Adipose tissue (tissue), 3 donors: ENCODE data around the gene SPAG16. TPM values are rescaled to one million over a fixed set of nuclear protein-coding genes. Genes with fewer than 3 reads are reported as not detected.

Source experiments
- H3K27ac ChIP-seq: one replicate; pipeline ENCODE4 v1.5.1; 2013; ENCODE audit warnings: low read depth, low read length
- WGBS, 3 donors: extraction: QIAGEN DNeasy Blood & Tissue Kit; methylation state at CpG; one replicate each; pipeline ENCODE4 v1.1.7; 2013; 5-methylcytosine and 5-hydroxymethylcytosine counted together
- polyA plus RNA-seq, 3 donors: library from polyadenylated mRNA; stranded (reverse); fragments of 200-250 nt; gene quantifications; one replicate each; pipeline ENCODE4 v1.2.3, GENCODE V29; 2013
- donor health status: healthy with polysubstance abuse.
- donor health status: Bipolar disorder and iron deficiency.
- donor health status: healthy.

SPAG16 gene
- polyA plus RNA-seq, 3 donors: 8.1 to 22.7 (median 9.9) TPM

DNA sequence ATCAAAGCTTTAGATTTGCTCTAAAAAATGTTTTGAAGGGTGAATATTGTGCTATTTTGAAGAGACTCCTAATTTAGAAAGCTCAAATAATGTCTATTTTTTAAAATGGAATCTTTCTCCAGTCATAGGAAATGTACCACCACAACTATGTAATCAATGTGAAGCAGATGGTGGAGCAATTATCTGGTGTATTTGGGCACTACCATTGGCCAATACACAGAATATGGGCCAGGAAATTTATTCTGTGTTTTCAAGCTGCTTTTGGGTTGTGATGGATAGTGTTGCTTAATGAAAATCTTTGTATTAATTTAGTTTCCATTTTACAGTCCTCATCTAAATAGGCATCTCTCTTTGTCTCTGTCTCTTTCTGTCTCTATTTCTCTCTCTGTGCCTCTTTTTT, 1109.5 kb downstream of the SPAG16 start:
- no peak overlapping the region for H3K27ac ChIP-seq

DNA sequence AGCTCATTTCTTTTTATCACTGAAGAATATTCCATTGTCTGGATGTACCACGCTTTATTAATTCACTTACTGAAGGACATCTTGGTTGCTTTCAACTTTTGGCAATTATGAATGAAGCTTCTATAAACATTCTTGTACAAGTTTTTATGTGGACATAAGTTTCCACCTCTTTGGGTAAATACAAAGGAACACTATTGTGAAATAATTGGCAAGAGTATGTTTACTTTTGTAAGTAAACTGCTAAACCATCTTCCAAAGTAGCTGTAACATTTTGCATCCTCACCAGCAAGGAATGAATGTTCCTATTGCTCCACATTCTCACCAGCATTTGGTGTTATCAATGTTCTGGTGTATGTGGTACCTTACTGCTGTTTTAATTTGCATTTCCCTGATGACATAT, 1110.8 kb downstream of the SPAG16 start:
- 65 to 81% (median 65%) methylated on average over 1 of the region's 1 CpG for WGBS, 3 donors
- no peak overlapping the region for H3K27ac ChIP-seq

- no peak overlapping the region for H3K27ac ChIP-seq
- WGBS, 3 donors: 60 to 68% (median 65%) methylated on average over 2 of the region's 2 CpGs
These were observed 1117.3 kb downstream of the SPAG16 start for GRCh38 chr2:214401580-214401979.

DNA sequence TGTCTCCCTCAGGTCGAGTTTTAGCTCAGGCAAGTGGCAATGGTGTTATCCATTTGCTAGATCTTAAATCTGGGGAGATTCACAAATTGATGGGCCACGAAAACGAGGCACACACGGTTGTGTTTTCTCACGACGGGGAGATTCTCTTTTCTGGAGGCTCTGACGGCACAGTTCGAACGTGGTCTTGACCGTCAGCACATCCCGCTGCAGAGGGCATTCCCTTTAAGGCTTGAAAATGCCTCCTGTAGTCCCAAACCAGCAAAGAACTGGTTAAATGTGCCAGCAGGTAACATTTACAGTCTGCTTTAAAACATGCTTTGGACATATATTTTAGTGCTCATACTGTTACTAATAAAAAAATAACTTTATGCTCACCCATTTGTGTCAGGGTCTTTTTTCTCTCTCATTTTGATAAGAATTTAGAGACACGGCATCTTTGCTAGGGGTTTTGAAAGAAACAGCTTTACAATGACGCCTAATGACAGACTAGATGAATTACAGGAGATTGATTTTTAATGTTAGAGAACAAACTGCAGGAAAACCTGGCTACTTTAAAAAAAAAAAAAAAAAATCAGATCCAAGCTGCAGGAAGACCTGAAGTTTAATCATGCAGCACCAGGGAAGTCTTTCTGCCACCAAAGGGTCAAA, 1126.0 kb downstream of the SPAG16 start:
- WGBS, 3 donors: 36 to 45% (median 43%) methylated on average over 13 of the region's 13 CpGs

DNA sequence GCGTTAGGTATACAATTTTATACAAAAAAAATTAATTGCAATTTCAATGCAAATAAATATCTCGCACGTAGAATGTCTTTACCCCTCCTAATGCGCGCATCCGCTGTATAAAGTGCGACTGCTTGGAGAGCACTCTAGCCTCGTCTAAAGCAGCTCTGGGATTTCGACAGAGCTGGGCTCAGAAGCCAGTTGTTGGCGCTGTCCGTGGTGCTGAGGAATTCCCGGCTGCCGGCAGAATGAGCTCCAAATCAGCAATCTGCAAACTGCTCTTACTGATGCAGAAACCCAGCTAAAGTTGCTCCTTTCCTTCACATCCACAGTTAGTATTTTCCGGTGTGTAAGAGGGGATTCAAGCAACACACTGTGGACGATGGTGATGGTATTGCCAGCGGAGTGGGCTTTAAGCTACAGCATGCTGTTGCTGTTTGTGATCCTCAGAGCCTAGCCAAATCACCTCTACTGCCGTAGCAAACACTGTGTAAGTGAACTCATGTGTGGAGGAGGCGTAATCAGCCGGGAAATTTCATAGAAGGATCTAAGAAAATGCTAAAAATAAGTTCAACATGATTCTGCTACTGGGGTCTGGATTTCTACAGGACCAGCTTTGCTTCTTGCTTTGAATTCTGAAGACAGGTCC, 1126.8 kb downstream of the SPAG16 start, which contains the start of gene VWC2L:
Gene VWC2L, plus strand, starts transcription at position 137 of the 637 bp plus-strand sequence. CDS start 3,140 bp downstream, outside the sequence.
- WGBS, 3 donors: 12 to 14% (median 13%) methylated on average over 19 of the region's 19 CpGs
- no peak within 1 kb of the TSS for H3K27ac ChIP-seq

More for the DNA sequence above, 1126.0 kb downstream of the SPAG16 start:
- no peak overlapping the region for H3K27ac ChIP-seq

GRCh38 chr2:214412679-214413078, 1128.4 kb downstream of the SPAG16 start:
- 65 to 83% (median 79%) methylated on average over 1 of the region's 1 CpG for WGBS, 3 donors
- no peak overlapping the region for H3K27ac ChIP-seq

DNA sequence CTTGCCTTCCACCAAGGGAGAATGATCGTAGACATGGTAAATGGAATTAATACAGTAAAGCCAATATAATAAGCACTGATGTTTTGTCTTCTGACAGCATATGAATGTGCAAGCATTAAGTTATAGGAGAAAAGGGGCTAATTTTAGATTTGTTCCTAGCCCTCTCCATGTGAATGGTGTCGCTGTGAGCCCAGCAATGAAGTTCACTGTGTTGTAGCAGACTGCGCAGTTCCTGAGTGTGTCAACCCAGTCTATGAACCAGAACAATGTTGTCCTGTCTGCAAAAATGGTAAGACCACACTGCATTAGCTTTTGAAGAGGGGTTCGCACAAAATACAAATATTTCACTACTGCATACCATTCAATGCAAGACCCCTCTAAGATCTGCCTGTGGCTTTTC, 1152.2 kb downstream of the SPAG16 start:
- WGBS, 3 donors: 88 to 93% (median 91%) methylated on average over 4 of the region's 4 CpGs
- no peak overlapping the region for H3K27ac ChIP-seq

DNA sequence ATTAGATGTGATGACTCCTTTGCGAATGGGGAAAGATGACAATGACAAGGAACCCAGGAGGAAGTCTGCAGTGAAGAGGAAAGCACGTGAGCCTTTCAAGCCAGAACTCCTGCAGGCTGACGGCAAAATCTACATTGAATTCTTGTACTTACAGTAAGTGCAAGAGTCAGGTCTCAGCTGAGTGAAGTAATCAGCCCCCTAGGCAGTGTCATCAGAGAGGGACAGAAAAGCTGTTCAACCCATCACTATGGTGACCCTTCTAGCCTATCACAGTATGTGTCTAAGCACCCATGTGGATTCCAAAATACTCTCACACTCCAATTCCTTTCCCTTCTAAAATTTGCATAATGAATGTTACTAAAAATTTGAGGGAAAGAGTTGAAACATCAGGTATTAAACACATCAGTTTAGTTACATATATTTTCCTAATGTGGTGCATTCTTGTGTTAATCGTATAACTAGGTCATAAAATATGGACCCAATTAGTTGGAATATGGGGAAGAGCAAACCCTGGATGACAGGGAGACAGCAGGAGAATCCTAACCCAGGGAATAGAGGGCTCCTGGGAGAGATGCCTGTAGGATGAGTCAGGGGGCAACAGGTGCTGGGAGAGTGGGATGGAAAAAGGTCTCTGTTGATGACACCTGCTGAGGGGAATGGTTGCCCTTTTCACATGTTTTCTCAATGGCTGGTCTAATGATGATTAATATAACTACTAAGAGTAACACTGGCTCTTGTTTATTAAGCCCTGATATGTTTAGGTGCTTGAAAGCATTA, 1166.0 kb downstream of the SPAG16 start:
- WGBS, 3 donors: 74 to 85% (median 79%) methylated on average over 4 of the region's 4 CpGs
- H3K27ac ChIP-seq: no peak overlapping the region

GRCh38 chr2:214451516-214452275, 1167.4 kb downstream of the SPAG16 start:
- 63 to 71% (median 68%) methylated on average over 2 of the region's 2 CpGs for WGBS, 3 donors
- H3K27ac ChIP-seq: no peak overlapping the region

Other genes starting within 250 kb of the SPAG16 start
- gene IKZF2, start 132.9 kb upstream of the SPAG16 start, polyA plus RNA-seq: under 1 TPM; 0.51 to 0.90 (median 0.80) TPM